HG03280 (cell line): ENCODE data around the gene USP3.
"Not testable (repeated sequence)": the region's sequence is repeated elsewhere in the genome, so short reads cannot be mapped to it uniquely, and the experiment has no call there.

Source experiments
- ATAC-seq: cut with Tn5 transposase; IDR thresholded peaks from one replicate; pipeline ENCODE4 v1.9.1; 2021; ENCODE audit warnings: mild to moderate bottlenecking, moderate library complexity; ENCODE audit not compliant: unreplicated experiment

The USP3 gene

GRCh38 chr15:63605036-63605435 lies 100.6 kb downstream of the USP3 start:
- no peak for ATAC-seq

DNA sequence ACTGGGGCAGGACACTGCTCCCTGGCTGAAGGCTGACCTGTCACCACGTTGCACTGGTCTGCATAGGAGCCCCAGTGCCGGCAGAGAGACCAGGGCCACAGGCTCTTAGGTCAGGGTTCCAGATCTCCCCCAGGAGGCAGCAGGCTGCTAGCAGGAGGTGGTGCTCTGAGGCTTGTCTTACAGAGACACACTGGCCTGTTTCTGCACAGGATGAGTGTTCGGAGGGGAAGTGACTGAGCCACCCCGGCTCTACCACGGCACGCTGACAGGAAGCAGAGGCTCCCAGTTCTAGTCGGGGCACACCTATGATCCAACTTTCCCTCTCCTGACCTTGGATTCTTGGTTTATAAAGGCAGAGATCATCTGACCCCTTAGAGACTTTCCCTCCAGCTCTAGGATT lies 101.4 kb downstream of the USP3 start:
- ATAC-seq = no peak

DNA sequence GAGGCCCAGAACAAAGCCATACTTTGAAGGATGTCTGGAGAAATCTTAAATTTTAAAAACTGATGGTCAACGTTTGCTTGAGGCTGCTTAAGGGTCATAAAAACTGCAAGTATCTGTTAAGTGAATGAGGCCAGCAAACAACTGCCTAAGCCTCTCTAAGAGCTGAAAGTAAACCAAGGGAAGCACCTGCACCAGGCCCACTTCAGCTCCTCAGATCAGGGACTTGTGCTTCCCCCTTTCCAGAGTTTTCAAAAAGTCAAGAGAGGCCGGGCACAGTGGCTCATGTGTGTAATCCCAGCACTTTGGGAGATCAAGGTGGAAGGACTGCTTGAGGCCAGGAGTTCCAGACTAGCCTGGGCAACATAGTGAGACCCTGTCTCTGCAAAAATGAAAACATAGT lies 101.9 kb downstream of the USP3 start:
- ATAC-seq = no peak

DNA sequence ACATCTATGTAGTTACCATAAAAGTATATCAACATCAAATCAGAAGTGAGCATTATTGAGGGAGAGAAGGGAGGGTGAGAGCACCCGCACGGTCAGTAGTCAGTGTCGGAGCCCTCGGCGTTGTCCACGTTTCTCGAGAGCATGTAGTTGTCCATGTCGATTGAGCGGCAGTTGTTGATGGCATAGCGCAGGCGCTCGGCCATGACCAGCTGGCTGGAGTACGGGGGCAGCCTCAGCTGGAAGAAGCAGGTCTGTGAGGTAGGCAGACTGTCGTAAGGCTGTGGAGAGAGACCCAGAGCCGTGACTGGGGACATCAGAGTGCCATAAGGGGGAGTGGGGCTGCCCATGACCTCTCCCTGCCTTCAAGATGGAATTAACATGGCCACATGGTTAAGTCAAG lies 104.6 kb downstream of the USP3 start:
- ATAC-seq = no peak

- no peak for ATAC-seq
Observed at GRCh38 chr15:63609448-63609847, 105.1 kb downstream of the USP3 start.

DNA sequence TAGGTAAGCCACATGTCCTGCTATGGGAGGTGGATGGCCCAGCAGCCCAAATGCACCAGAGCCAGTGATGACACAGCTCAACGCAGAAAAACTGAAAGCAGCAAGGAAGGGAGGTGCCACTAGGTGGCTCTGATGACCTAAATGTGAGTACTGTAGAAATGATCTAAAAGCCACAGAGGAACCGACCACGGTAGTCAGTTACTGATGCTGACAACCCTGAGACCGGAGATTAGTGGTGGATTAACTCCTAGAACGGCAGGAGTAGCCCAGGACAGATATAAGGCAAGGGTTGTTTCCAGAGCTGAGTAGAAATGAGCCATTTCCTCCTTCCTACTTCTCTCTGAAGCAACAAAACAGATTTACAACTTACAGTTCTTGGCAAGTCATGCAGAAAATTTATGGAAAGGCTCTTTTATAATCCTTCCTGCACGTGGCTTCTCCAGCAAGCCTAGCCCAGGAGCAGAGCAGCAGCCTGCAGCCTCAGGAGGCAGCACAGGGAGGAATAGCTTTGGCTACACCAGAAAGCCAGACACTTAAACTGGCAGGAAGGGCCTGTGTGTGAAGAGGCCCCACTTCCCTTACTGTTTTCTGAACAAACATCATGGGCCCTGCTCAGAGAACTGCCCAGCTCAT lies 105.9 kb downstream of the USP3 start:
- peak; percentile 83 for ATAC-seq

DNA sequence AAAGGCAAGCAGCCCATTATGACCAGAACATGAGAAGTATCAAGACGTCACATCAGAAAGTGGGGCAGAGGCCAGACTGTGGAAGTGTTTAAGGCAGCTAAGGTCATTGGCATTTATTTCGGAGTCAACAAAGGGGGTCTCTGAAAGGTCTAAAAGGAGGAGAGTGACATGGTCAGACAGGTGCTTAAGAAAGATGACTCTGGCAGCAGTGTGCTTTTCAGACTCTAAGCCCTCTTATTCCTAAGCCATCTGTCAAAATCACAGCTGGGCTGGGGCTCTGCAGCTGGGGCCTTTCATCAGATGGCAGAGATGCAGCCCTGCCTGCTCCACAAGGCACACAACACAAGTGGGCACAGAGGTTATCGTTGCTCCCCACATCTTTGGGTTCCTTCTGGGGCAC lies 106.8 kb downstream of the USP3 start:
- ATAC-seq = no peak

- ATAC-seq = no peak
Observed at GRCh38 chr15:63612300-63612699, 107.9 kb downstream of the USP3 start.

GRCh38 chr15:63615935-63616334 lies 111.5 kb downstream of the USP3 start:
- ATAC-seq = no peak

DNA sequence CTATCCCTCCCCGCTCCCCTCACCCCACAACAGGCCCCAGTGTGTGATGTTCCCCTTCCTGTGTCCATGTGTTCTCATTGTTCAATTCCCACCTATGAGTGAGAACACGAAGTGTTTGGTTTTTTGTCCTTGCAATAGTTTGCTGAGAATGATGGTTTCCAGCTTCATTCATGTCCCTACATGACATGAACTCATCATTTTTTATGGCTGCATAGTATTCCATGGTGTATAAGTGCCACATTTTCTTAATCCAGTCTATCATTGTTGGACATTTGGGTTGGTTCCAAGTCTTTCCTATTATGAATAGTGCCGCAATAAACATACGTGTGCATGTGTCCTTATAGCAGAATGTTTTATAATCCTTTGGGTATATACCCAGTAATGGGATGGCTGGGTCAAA lies 112.8 kb downstream of the USP3 start:
- not testable (repeated sequence) for ATAC-seq

- ATAC-seq = not testable (repeated sequence)
Observed at GRCh38 chr15:63617627-63618026, 113.2 kb downstream of the USP3 start.

GRCh38 chr15:63620760-63621159 lies 116.4 kb downstream of the USP3 start:
- not testable (repeated sequence) for ATAC-seq

DNA sequence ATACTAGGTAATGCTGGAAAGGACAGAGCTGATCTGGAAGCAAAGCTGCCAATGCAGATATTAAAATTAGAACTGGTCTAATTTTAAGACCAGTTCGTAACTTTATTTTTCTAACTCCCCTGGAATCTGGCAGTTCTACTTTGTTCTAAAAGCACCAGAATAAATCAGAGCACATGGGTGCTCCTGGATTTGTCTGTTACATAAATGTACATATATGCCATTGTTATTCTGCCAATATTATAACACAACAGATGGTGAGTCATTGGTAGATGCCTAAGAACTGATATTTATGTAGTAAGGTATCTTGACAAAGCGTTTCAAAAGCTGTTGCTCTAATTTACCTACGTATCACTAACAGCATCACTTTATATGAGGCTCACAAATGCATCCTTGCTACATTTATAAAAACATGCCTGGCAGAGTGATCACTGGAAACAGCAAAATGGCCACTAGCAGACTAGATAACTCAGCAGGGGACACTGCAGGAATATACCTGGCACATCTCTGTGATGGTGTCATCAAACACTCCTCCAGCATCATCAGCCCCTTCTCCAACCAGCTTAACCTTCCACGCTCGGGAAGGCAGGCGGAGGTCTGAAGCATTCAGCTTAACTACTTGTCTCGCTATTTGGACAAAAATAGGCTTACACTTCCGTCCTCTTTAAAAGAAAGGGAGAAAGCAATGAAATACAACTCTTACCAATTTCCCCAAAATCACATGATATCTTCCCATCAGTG lies 119.0 kb downstream of the USP3 start:
- no peak for ATAC-seq

DNA sequence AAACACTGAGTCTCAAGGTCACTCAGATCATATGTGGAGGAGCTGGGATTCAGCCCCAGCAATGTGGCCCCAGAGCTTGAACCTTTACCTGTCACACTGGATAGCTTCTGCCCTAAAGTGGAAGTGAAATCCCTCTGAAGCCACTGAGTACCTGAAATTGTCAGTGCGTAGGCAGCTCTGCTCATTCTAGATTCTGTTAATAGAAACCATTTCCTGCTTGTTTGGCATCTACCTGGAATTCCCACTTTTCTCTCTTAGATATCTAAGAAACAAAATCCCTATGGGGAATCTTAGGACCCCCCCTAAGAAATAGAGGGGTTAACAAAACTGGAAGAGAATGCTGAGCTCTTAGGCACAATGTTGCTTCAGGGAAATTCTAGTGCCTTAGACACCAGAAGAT lies 122.6 kb downstream of the USP3 start:
- ATAC-seq = peak; percentile 74

DNA sequence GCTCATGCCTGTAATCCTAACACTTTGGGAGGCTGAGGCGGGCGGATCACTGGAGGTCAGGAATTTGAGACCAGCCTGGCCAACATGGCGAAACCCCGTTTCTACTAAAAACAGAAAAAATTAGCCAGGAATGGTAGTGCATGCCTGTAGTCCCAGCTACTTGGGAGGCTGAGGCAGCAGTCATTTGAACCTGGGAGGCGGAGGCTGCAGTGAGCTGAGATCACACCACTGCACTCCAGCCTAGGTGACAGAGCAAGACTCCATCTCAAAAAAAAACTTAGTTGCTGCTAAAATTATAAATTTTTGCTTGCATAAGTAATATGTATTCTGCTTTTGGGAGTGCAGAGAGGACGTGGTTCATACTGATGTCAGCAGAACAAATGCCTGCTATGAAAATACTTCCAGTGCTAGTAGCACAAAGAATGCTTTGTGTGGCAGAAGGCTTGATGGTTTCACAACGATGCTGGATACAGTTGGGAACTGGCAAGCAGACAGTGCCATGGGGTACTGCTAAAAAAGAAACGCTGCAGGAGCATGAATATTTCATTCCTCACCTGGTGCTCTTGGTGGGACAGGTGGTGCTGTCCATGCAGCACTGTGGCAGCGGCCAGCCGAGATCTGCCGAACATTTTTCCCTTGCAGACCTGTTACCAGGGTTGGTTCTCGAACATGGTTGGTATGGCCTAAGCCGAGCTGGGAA lies 123.9 kb downstream of the USP3 start:
- ATAC-seq = no peak

DNA sequence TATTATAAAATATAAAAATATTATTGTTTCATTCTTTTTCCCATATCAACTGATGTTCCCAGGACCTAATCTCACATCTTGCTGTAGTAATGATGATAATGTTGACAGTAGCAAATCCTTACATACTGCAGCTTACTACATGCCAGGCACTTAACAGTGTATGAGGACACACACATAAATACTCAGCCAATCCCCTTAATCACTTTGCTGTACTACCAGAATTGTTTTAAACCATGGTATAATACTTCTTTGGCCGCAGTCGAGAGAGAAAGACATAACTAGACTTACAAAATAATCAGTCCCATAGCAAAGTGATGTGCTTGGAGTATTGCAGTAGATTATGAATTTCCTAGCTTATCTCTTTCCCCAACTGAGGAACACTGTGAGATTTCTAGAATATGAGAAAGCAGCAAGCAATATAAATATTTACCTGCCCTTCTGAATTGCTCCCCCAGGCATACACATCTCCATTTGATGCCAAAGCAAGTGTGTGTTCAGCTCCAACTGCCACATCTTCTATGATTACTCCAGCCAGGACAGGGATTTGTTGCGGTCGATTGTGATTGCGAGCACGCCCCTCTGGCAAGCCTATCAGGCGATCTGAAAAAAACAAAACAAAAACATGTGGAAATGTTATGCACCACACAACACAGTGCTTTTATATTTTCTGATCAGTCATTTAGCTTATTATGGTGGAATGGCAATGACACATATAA lies 125.8 kb downstream of the USP3 start:
- ATAC-seq = no peak

DNA sequence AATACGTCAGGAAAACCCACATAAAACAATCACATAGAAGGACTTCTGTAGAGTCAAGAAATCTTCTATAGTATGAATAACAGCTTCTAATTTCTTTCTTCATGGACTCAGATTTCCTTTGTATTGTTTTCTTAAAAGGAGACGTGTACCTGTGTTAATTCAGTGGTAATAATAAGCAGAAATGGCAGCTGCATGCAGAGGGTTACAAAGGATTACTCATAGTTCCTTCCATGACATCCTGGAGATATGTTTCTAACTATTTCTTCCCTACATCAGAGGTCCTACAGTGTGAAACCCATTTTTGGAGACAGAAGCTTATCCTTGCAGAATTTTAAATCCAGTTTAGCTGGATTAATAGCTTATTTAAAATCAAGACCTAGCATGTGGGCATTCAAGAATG lies 128.9 kb downstream of the USP3 start:
- ATAC-seq = no peak

GRCh38 chr15:63634154-63634553 lies 129.8 kb downstream of the USP3 start:
- ATAC-seq = no peak

GRCh38 chr15:63636518-63637061 lies 132.2 kb downstream of the USP3 start:
- no peak for ATAC-seq

DNA sequence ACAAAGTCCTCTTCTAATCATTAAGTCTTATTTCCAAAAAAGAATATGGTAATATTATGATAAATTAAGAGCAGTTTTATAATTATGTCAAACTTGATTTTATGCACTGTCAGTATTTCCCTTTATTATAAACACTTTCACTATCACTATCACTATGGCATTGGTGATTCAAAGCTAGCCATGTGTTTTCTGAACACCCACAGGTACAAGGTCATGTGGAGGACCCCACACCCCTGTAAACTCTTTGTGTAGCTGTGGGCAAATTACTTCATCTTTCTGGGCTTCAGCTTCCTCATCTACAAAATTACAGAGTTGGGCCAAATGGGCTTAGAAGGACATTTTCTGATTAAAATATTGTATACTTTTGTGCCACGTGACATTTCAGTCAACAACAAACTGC lies 134.4 kb downstream of the USP3 start:
- no peak for ATAC-seq

DNA sequence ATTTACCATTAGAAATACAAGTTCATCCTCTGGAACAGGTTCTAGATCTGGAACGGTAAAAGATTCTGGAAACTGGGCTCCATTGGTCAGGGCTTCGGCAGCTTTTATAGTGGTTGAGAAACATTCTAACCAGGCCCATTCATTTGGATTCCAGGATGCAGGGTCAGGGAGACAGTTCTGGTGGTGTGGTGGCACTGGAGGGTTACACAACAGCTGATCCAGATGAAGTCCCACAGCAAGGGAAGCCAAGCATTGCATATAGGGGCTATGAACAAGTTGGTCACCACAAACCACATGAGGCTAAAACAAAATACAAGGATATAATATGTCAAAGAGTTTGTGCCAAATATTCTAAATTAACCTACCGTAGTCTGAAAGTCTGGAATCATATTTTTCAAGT lies 135.8 kb downstream of the USP3 start:
- no peak for ATAC-seq
